Measurements from ENCODE around the gene NPTX1.

GRCh38 chr17:80458016-80458415, 18.4 kb downstream of the NPTX1 start:
- TF ChIP-seq EP300 (IDR thresholded peaks at IDR 0.05) = no peak
- TF ChIP-seq CTCF (IDR thresholded peaks at IDR 0.05) = no peak
- no peak for TF ChIP-seq POLR2A (IDR thresholded peaks at IDR 0.05)

Data from tibial nerve (tissue), 4 donors.